HepG2 (cell line): ENCODE data around the gene TMEM141.

Source experiments
- CBX1 ChIP-seq: IDR thresholded peaks from one replicate; pipeline ENCODE4 v1.6.1; 2016; ENCODE audit warnings: antibody characterized with exemption, low read depth
- POLR2A ChIP-seq, 2 experiments: IDR thresholded peaks; 2 replicates each; pipeline ENCODE4 v1.6.1; 2011; ENCODE audit warnings: low read depth in 2 of 2, low read length in 2 of 2, mild to moderate bottlenecking in 1 of 2, moderate library complexity in 1 of 2; ENCODE audit not compliant: insufficient read depth in 1 of 2
- SRSF4 ChIP-seq: fragments of 200-400 bp; formaldehyde crosslinking; IDR thresholded peaks from one replicate; pipeline ENCODE4 v1.6.1; 2018; ENCODE audit warnings: mild to moderate bottlenecking, low read depth, low read length, moderate library complexity; ENCODE audit not compliant: poor library complexity, severe bottlenecking
- U2AF1 ChIP-seq: fragments of 200-400 bp; formaldehyde crosslinking; optimal IDR thresholded peaks from 2 replicates; pipeline ENCODE3; 2017; ENCODE audit warnings: mild to moderate bottlenecking, low read depth, low read length
- ZBTB7A ChIP-seq: sonication (generic); formaldehyde crosslinking; IDR thresholded peaks from 2 replicates; pipeline ENCODE4 v1.8.0; 2022; ENCODE audit warnings: mild to moderate bottlenecking, missing genetic modification reagents
- ZMAT5 ChIP-seq: sonication (generic); formaldehyde crosslinking; IDR thresholded peaks from 2 replicates; pipeline ENCODE4 v1.5.0; 2020; ENCODE audit warnings: mild to moderate bottlenecking, low read depth, missing genetic modification reagents, borderline replicate concordance
- ZNF207 ChIP-seq: fragments of 450-650 bp; IDR thresholded peaks from 2 replicates; pipeline ENCODE4 v1.6.1; 2016; ENCODE audit warnings: antibody characterized with exemption, borderline replicate concordance
- ZNF841 ChIP-seq: sonication (generic); formaldehyde crosslinking; IDR thresholded peaks from 2 replicates; pipeline ENCODE4 v1.8.1; 2023; ENCODE audit warnings: missing genetic modification reagents, borderline replicate concordance

DNA sequence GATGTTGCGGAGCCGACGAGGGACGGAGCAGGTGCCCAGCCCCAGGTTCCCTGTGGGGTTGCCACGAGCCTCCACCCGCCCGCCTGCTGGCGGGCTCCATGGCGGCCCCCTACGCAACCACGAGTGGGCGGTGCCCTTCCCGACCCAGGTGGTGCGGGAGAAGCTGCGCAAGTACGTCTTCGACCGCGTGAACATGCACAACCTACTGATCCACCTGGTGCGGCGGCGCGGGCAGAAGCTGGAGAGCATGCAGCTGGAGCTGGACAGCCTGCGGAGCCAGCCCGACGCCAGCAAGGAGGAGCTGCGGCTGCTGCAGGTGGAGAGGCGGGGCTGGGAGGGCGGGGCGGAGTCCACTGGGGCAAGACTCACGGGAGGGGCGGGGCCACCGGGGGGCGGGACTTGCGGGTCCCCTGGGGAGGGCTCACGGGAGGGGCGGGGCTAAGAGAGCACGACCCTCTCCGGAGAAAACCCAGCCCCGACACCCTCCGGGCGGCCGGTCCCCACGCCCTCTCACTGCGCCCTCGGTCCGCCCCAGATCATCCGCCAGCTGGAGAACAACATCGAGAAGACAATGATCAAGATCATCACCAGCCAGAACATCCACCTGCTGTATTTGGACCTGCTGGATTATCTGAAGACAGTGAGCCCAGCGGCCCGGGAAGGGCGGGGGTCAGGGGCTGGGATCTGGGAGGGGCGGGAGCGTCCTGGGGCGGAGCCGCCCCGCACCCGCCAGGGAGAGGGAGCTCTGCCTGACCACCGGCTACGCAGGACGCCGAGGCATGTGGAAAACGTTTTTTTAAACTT lies 8.9 kb downstream of the TMEM141 start:
- TF ChIP-seq CBX1 (no peak), ZBTB7A (CRISPR knock-in tag) (no peak), ZNF207 (no peak), ZMAT5 (CRISPR knock-in tag) (no peak), ZNF841 (CRISPR knock-in tag) (no peak), U2AF1 (no peak), POLR2A (IDR thresholded peaks at IDR 0.05; ENCODE audit: insufficient read depth in 1 of 2, low read depth in 2 of 2, low read length in 2 of 2) (no peak; a peak in 1 of 4 replicates), SRSF4 (no peak)
